H9 (cell line): ENCODE results near the gene TTC32. TPM values are rescaled to one million over a fixed set of nuclear protein-coding genes. Genes with fewer than 3 reads are reported as not detected.

Experiments
- DNase-seq: peaks from one replicate; pipeline ENCODE4 v3.0.0-alpha.2; 2017
- H2AFZ ChIP-seq: one replicate; pipeline ENCODE4 v1.6.1; 2013; ENCODE audit warnings: mild to moderate bottlenecking, low read length, control low read depth, moderate library complexity
- H2AK5ac ChIP-seq: 2 replicates; pipeline ENCODE4 v1.6.1; 2013; ENCODE audit warnings: low read length, control low read depth, mixed read lengths; ENCODE audit not compliant: insufficient read length
- H2BK120ac ChIP-seq: one replicate; pipeline ENCODE4 v1.6.1; 2013; ENCODE audit warnings: low read depth, mild to moderate bottlenecking, low read length, control low read depth, inconsistent platforms; ENCODE audit not compliant: poor library complexity, severe bottlenecking
- H2BK12ac ChIP-seq: 2 replicates; pipeline ENCODE4 v1.6.1; 2013; ENCODE audit warnings: low read length, control low read depth, mixed read lengths, low read depth; ENCODE audit not compliant: insufficient read length
- H2BK15ac ChIP-seq: 2 replicates; pipeline ENCODE4 v1.6.1; 2013; ENCODE audit warnings: low read depth, low read length, control low read depth
- H2BK20ac ChIP-seq: one replicate; pipeline ENCODE4 v1.6.1; 2013; ENCODE audit warnings: low read depth, mild to moderate bottlenecking, low read length, control low read depth, inconsistent platforms; ENCODE audit not compliant: poor library complexity, severe bottlenecking
- H2BK5ac ChIP-seq: 2 replicates; pipeline ENCODE4 v1.6.1; 2013; ENCODE audit warnings: low read length, control low read depth, mixed read lengths; ENCODE audit not compliant: insufficient read length
- H3K14ac ChIP-seq: 2 replicates; pipeline ENCODE4 v1.6.1; 2013; ENCODE audit warnings: low read length, control low read depth; ENCODE audit not compliant: insufficient read depth
- H3K18ac ChIP-seq: 2 replicates; pipeline ENCODE4 v1.6.1; 2013; ENCODE audit warnings: low read depth, mild to moderate bottlenecking, mixed read lengths, low read length, control low read depth; ENCODE audit not compliant: insufficient read length
- H3K23ac ChIP-seq: 2 replicates; pipeline ENCODE4 v1.6.1; 2013; ENCODE audit warnings: low read length, control low read depth, mixed read lengths, low read depth; ENCODE audit not compliant: insufficient read length
- H3K23me2 ChIP-seq: 2 replicates; pipeline ENCODE4 v1.6.1; 2013; ENCODE audit warnings: low read depth, mild to moderate bottlenecking, mixed read lengths, low read length, control low read depth; ENCODE audit not compliant: insufficient read length, poor library complexity, severe bottlenecking
- H3K27ac ChIP-seq: 2 replicates; pipeline ENCODE4 v1.5.1; 2013; ENCODE audit warnings: low read length, control low read depth, mixed read lengths, low read depth; ENCODE audit not compliant: insufficient read length
- H3K27me3 ChIP-seq: 2 replicates; pipeline ENCODE4 v1.6.1; 2013; ENCODE audit warnings: low read length, control low read depth, inconsistent platforms; ENCODE audit not compliant: insufficient read depth
- H3K4ac ChIP-seq: 2 replicates; pipeline ENCODE4 v1.6.1; 2013; ENCODE audit warnings: low read depth, mild to moderate bottlenecking, control low read depth, inconsistent platforms, low read length, moderate library complexity
- H3K4me1 ChIP-seq: 2 replicates; pipeline ENCODE4 v1.6.1; 2013; ENCODE audit warnings: low read length, control low read depth, inconsistent platforms; ENCODE audit not compliant: insufficient read depth
- H3K4me2 ChIP-seq: 2 replicates; pipeline ENCODE4 v1.6.1; 2013; ENCODE audit warnings: low read length, control low read depth, mixed read lengths; ENCODE audit not compliant: insufficient read length, insufficient read depth
- H3K56ac ChIP-seq: 2 replicates; pipeline ENCODE4 v1.6.1; 2013; ENCODE audit warnings: low read depth, mild to moderate bottlenecking, mixed read lengths, low read length, control low read depth; ENCODE audit not compliant: insufficient read length
- H3K79me1 ChIP-seq: 2 replicates; pipeline ENCODE4 v1.6.1; 2013; ENCODE audit warnings: low read depth, mild to moderate bottlenecking, moderate library complexity, low read length, control low read depth, inconsistent platforms; ENCODE audit not compliant: insufficient read depth, poor library complexity, severe bottlenecking
- H3K79me2 ChIP-seq: 2 replicates; pipeline ENCODE4 v1.6.1; 2013; ENCODE audit warnings: low read length, control low read depth, inconsistent platforms; ENCODE audit not compliant: insufficient read depth
- H3K9ac ChIP-seq: 2 replicates; pipeline ENCODE4 v1.6.1; 2013; ENCODE audit warnings: low read length, control low read depth, mixed read lengths; ENCODE audit not compliant: insufficient read length; ENCODE audit errors: extremely low read depth
- H3K9me3 ChIP-seq: one replicate; pipeline ENCODE4 v1.6.1; 2013; ENCODE audit warnings: low read depth, low read length, inconsistent platforms; ENCODE audit not compliant: control insufficient read depth
- H3T11ph ChIP-seq: one replicate; pipeline ENCODE4 v1.6.1; 2013; ENCODE audit warnings: mild to moderate bottlenecking, low read length, control low read depth, inconsistent platforms
- H4K20me1 ChIP-seq: one replicate; pipeline ENCODE4 v1.6.1; 2013; ENCODE audit not compliant: control insufficient read depth, insufficient read length, insufficient read depth
- H4K5ac ChIP-seq: 2 replicates; pipeline ENCODE4 v1.6.1; 2013; ENCODE audit warnings: low read depth, mild to moderate bottlenecking, mixed read lengths, low read length, control low read depth; ENCODE audit not compliant: insufficient read length
- H4K8ac ChIP-seq: replicated peaks from 2 replicates; pipeline ENCODE4 v1.6.1; 2013; ENCODE audit warnings: low read length, control low read depth, mixed read lengths, low read depth; ENCODE audit not compliant: insufficient read length
- H4K91ac ChIP-seq: 2 replicates; pipeline ENCODE4 v1.6.1; 2013; ENCODE audit warnings: low read depth, mild to moderate bottlenecking, moderate library complexity, mixed read lengths, low read length, control low read depth; ENCODE audit not compliant: insufficient read length
- H3K27ac Mint-ChIP-seq, 3 experiments: 2 replicates in 2 of 3; 3 replicates in 1 of 3; pipeline ENCODE4 v1.8.0; 2020 to 2021; ENCODE audit warnings: mixed read lengths in 3 of 3, mild to moderate bottlenecking in 1 of 3, moderate library complexity in 1 of 3
- H3K27me3 Mint-ChIP-seq: 2 replicates; pipeline ENCODE4 v1.8.0; 2021; ENCODE audit warnings: low read depth, mild to moderate bottlenecking, moderate library complexity, mixed read lengths
- H3K36me3 Mint-ChIP-seq, 3 experiments: 2 replicates in 2 of 3; 3 replicates in 1 of 3; pipeline ENCODE4 v1.8.0; 2020 to 2021; ENCODE audit warnings: low read depth in 3 of 3, mixed read lengths in 3 of 3; ENCODE audit not compliant: insufficient read depth in 1 of 3
- H3K4me1 Mint-ChIP-seq, 2 experiments: 2 replicates each; pipeline ENCODE4 v1.8.0; 2020; ENCODE audit warnings: mixed read lengths in 2 of 2
- H3K4me3 Mint-ChIP-seq, 2 experiments: 2 replicates in 1 of 2; 3 replicates in 1 of 2; pipeline ENCODE4 v1.8.0; 2020 to 2021; ENCODE audit warnings: mild to moderate bottlenecking in 2 of 2, mixed read lengths in 2 of 2, moderate library complexity in 1 of 2
- H3K9me3 Mint-ChIP-seq, 2 experiments: 2 replicates in 1 of 2; 3 replicates in 1 of 2; pipeline ENCODE4 v1.8.0; 2020; ENCODE audit warnings: mild to moderate bottlenecking in 2 of 2, mixed read lengths in 2 of 2, moderate library complexity in 1 of 2
- WGBS: extraction: QIAGEN DNeasy Blood & Tissue Kit; methylation state at CpG from one replicate; pipeline ENCODE4 v1.1.7; 2013; ENCODE audit warnings: missing lambda C conversion rate, low lambda C conversion rate, mixed read lengths; ENCODE audit not compliant: insufficient read length; ENCODE audit errors: extremely low coverage; 5-methylcytosine and 5-hydroxymethylcytosine counted together
- total RNA-seq: library from RNA; stranded (reverse); gene quantifications from 2 replicates; pipeline ENCODE4 v1.2.1, GENCODE V29; 2021
- TF ChIP-seq, protein P1 (sequence below): fragments of 200-600 bp; sonication (generic); conservative IDR thresholded peaks from 3 replicates; pipeline ENCODE4 v1.8.0; 2021; ENCODE audit warnings: antibody characterized with exemption, mild to moderate bottlenecking

Gene TTC32
- total RNA-seq, 1 experiment from 2014 or later: 8.9 TPM

GRCh38 chr2:19911808-19912509 is 10.2 kb upstream of the TTC32 start:
- peaks cover 6 to 9% of the 10 kb centered on the region in 2 experiments for H3K4me1 Mint-ChIP-seq

More at GRCh38 chr2:19911808-19912509, 10.2 kb upstream of the TTC32 start:
- no peak overlapping the region for H3T11ph ChIP-seq
- DNase-seq: no peak
- H2AFZ ChIP-seq: no peak overlapping the region
- TF ChIP-seq, protein P1, sequence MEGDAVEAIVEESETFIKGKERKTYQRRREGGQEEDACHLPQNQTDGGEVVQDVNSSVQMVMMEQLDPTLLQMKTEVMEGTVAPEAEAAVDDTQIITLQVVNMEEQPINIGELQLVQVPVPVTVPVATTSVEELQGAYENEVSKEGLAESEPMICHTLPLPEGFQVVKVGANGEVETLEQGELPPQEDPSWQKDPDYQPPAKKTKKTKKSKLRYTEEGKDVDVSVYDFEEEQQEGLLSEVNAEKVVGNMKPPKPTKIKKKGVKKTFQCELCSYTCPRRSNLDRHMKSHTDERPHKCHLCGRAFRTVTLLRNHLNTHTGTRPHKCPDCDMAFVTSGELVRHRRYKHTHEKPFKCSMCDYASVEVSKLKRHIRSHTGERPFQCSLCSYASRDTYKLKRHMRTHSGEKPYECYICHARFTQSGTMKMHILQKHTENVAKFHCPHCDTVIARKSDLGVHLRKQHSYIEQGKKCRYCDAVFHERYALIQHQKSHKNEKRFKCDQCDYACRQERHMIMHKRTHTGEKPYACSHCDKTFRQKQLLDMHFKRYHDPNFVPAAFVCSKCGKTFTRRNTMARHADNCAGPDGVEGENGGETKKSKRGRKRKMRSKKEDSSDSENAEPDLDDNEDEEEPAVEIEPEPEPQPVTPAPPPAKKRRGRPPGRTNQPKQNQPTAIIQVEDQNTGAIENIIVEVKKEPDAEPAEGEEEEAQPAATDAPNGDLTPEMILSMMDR: no peak
- no peaks in the 10 kb centered on the region for H3K9me3 ChIP-seq
- no peak overlapping the region for H3K4me2 ChIP-seq
- no peaks in the 10 kb centered on the region for H3K23me2 ChIP-seq
- no peak overlapping the region for H3K14ac ChIP-seq
- H3K23ac ChIP-seq: no peak overlapping the region
- no peak overlapping the region for H3K27ac ChIP-seq
- Mint-ChIP-seq H3K36me3 (peaks cover 5 to 9% (median 9%) of the 10 kb centered on the region in 3 experiments; a peak in 5 of 7 replicates), H3K27me3 (no peaks in the 10 kb centered on the region), H3K9me3 (no peaks in the 10 kb centered on the region), H3K27ac (no peak overlapping the region), H3K4me3 (no peak overlapping the region)
- no peak overlapping the region for H4K91ac ChIP-seq
- no peaks in the 10 kb centered on the region for H3K79me1 ChIP-seq
- H4K5ac ChIP-seq: no peak overlapping the region
- WGBS: no CpG with 5 or more reads among the region's 9 CpGs
- no peaks in the 10 kb centered on the region for H3K4me1 ChIP-seq
- no peak overlapping the region for H2BK5ac ChIP-seq
- H3K18ac ChIP-seq: no peak overlapping the region
- H2BK12ac ChIP-seq: no peak overlapping the region
- no peaks in the 10 kb centered on the region for H3K79me2 ChIP-seq
- H4K20me1 ChIP-seq: no peaks in the 10 kb centered on the region
- H2BK15ac ChIP-seq: no peak overlapping the region
- H4K8ac ChIP-seq: no peak overlapping the region
- no peak overlapping the region for H3K56ac ChIP-seq
- H2AK5ac ChIP-seq: no peak overlapping the region
- H3K9ac ChIP-seq: no peak overlapping the region
- no peak overlapping the region for H3K4ac ChIP-seq
- H2BK20ac ChIP-seq: no peak overlapping the region
- no peaks in the 10 kb centered on the region for H3K27me3 ChIP-seq
- no peak overlapping the region for H2BK120ac ChIP-seq
